Ascending aorta (tissue), 2 donors: ENCODE results near the gene KRTAP19-5. TPM values are rescaled to one million over a fixed set of nuclear protein-coding genes. Genes with fewer than 3 reads are reported as not detected.

ENCODE experiments used
- DNase-seq, 2 donors: peaks; one replicate each; pipeline ENCODE4 v3.0.0-alpha.2; 2019; ENCODE audit warnings: low spot score in 2 of 2
- H3K27ac ChIP-seq, 2 donors: fragments of 200-600 bp; sonication (generic); one replicate each; pipeline ENCODE4 v1.5.1; 2016 to 2017; ENCODE audit warnings: mild to moderate bottlenecking in 1 of 2
- H3K27me3 ChIP-seq: fragments of 200-600 bp; sonication (generic); one replicate; pipeline ENCODE4 v1.5.1; 2017
- H3K36me3 ChIP-seq, 2 donors: fragments of 200-600 bp; sonication (generic); one replicate each; pipeline ENCODE4 v1.5.1; 2016
- H3K4me1 ChIP-seq, 2 donors: fragments of 200-600 bp; sonication (generic); one replicate each; pipeline ENCODE4 v1.5.1; 2016 to 2017; ENCODE audit warnings: mild to moderate bottlenecking in 1 of 2
- H3K4me3 ChIP-seq, 2 donors: fragments of 200-600 bp; sonication (generic); one replicate each; pipeline ENCODE4 v1.5.1; 2016 to 2017; ENCODE audit warnings: mild to moderate bottlenecking in 1 of 2
- H3K9me3 ChIP-seq, 2 donors: fragments of 200-600 bp; sonication (generic); one replicate each; pipeline ENCODE4 v1.5.1; 2016
- intact Hi-C: fragments of 100-400 bp; cut with DNase I; formaldehyde crosslinking; loops from one replicate; pipeline ENCODE4 v1.15.1; 2023
- total RNA-seq: library from RNA; depleted of rRNA; stranded (reverse); fragments of >200 nt; gene quantifications from one replicate; pipeline ENCODE4 v1.1.0, GENCODE V29; 2016
- TF ChIP-seq, protein P1 (sequence below), 3 experiments: fragments of 200-600 bp in 2 of 3; fragments of 450-650 bp in 1 of 3; sonication (generic) in 2 of 3; IDR thresholded peaks; one replicate each; pipeline ENCODE4 v1.5.1; 2016 to 2019; ENCODE audit warnings: antibody characterized with exemption in 3 of 3, mild to moderate bottlenecking in 1 of 3, moderate library complexity in 1 of 3

KRTAP19-5 gene
- total RNA-seq, 1 donor from 2014 or later: not detected

- Histone ChIP-seq H3K9me3 (no peaks in the 10 kb centered on the region), H3K4me3 (no peak within 1 kb of the TSS), H3K27me3 (no peaks in the 10 kb centered on the region), H3K27ac (no peak within 1 kb of the TSS), H3K36me3 (no peaks in the 10 kb centered on the region), H3K4me1 (no peaks in the 10 kb centered on the region)
- TF ChIP-seq, protein P1, sequence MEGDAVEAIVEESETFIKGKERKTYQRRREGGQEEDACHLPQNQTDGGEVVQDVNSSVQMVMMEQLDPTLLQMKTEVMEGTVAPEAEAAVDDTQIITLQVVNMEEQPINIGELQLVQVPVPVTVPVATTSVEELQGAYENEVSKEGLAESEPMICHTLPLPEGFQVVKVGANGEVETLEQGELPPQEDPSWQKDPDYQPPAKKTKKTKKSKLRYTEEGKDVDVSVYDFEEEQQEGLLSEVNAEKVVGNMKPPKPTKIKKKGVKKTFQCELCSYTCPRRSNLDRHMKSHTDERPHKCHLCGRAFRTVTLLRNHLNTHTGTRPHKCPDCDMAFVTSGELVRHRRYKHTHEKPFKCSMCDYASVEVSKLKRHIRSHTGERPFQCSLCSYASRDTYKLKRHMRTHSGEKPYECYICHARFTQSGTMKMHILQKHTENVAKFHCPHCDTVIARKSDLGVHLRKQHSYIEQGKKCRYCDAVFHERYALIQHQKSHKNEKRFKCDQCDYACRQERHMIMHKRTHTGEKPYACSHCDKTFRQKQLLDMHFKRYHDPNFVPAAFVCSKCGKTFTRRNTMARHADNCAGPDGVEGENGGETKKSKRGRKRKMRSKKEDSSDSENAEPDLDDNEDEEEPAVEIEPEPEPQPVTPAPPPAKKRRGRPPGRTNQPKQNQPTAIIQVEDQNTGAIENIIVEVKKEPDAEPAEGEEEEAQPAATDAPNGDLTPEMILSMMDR (IDR thresholded peaks at IDR 0.05): no peak
- intact Hi-C loops: no loop called here
- DNase-seq: no peak
Observed at GRCh38 chr21:30491963-30492428, 9.9 kb downstream of the KRTAP19-5 start, which contains the start of gene KRTAP19-3. Gene KRTAP19-3 (minus strand): TSS chr21:30492013. CDS start chr21:30491957, 56 bp downstream.

DNA sequence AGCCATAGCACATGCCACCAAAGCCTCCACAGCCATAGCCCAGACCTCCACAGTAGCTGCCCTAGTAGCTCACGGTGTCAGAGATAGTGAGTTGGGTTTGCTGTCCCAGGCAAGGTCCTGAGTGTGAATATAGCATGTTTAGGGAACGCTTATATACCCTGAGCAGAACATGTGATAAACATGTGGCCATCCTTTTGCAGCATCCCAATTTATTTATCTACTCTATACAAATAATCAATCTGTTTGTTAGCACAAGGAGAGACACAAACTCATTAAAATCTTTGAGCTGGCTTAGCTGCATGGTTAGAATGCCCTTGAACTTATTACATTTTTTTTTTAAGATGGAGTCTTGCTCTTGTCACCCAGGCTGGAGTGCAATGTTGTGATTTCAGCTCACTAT, 14.6 kb downstream of the KRTAP19-5 start, which contains the start of gene KRTAP19-2:
Gene KRTAP19-2 (minus strand): TSS at position 101 of the 400 bp plus-strand sequence. CDS start 88 bp downstream, at position 13.
- Histone ChIP-seq H3K9me3 (no peaks in the 10 kb centered on the region), H3K4me3 (no peak within 1 kb of the TSS), H3K4me1 (no peaks in the 10 kb centered on the region), H3K27ac (no peak within 1 kb of the TSS), H3K27me3 (no peaks in the 10 kb centered on the region), H3K36me3 (no peaks in the 10 kb centered on the region)
- no peak for DNase-seq
- intact Hi-C loops: no loop called here
- TF ChIP-seq, protein P1 (IDR thresholded peaks at IDR 0.05): no peak

DNA sequence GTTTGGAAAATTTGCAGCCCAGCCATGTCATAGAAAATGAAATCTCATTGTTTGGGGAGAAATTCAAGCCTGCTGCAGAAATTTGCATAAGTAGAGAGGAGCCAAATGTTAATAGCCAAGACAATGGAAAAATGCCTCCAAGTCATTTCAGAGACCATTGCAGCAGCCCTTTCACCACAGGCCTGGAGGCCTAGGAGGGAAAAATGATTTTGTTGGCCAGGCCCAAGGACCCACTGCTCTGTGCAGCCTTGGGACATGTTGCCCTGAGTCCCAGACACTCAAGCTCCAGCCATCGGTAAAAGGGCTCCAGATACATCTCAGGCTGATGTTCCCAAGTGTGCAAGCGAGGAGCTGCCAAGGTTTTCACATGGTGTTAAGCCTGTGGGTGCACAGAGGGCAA, 15.8 kb downstream of the KRTAP19-5 start:
- Histone ChIP-seq H3K4me1 (no peaks in the 10 kb centered on the region), H3K27ac (no peak overlapping the region), H3K4me3 (no peak overlapping the region), H3K36me3 (no peaks in the 10 kb centered on the region), H3K9me3 (no peaks in the 10 kb centered on the region), H3K27me3 (no peaks in the 10 kb centered on the region)
- DNase-seq: no peak
- intact Hi-C loops: no loop called here
- TF ChIP-seq, protein P1 (IDR thresholded peaks at IDR 0.05): no peak

DNA sequence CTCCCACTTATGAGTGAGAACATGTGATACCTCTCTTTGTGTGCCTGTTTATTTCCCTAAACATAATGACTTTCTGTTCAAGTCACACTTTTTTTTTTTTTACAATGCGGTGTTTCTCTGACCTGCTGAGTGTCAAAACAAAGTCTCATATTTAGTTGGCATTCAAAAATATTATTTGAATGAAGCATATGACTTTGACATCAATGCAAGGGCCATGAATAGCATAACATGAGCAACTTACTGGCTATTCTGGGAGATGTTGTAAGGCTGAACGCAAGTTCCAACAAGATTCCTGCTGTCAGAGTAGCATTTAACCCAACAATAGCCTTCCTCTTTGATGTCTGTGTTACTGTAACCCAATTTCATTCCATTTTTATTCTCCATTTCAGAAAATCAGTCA, 19.8 kb downstream of the KRTAP19-5 start:
- H3K4me1 ChIP-seq: no peaks in the 10 kb centered on the region
- TF ChIP-seq, protein P1 (IDR thresholded peaks at IDR 0.05): no peak
- H3K9me3 ChIP-seq: no peaks in the 10 kb centered on the region
- no peak overlapping the region for H3K27ac ChIP-seq
- no peak for DNase-seq
- H3K27me3 ChIP-seq: no peaks in the 10 kb centered on the region
- intact Hi-C loops: no loop called here
- H3K36me3 ChIP-seq: no peaks in the 10 kb centered on the region
- H3K4me3 ChIP-seq: no peak overlapping the region

GRCh38 chr21:30480145-30480544, 21.8 kb downstream of the KRTAP19-5 start, which contains the start of gene KRTAP19-1:
Gene KRTAP19-1 (minus strand): TSS chr21:30480367. CDS start chr21:30480317, 50 bp downstream.
- Histone ChIP-seq H3K4me1 (no peaks in the 10 kb centered on the region), H3K36me3 (no peaks in the 10 kb centered on the region), H3K27me3 (no peaks in the 10 kb centered on the region), H3K4me3 (no peak within 1 kb of the TSS), H3K9me3 (no peaks in the 10 kb centered on the region), H3K27ac (no peak within 1 kb of the TSS)
- intact Hi-C loops: no loop called here
- DNase-seq: no peak
- TF ChIP-seq, protein P1 (IDR thresholded peaks at IDR 0.05): no peak

GRCh38 chr21:30479259-30479658, 22.7 kb downstream of the KRTAP19-5 start:
- no peak overlapping the region for H3K27ac ChIP-seq
- H3K4me3 ChIP-seq: no peak overlapping the region
- H3K36me3 ChIP-seq: no peaks in the 10 kb centered on the region
- DNase-seq: no peak
- no peaks in the 10 kb centered on the region for H3K4me1 ChIP-seq
- intact Hi-C loops: no loop called here
- TF ChIP-seq, protein P1 (IDR thresholded peaks at IDR 0.05): no peak
- no peaks in the 10 kb centered on the region for H3K27me3 ChIP-seq
- H3K9me3 ChIP-seq: no peaks in the 10 kb centered on the region
